Activated CD8-positive, alpha-beta memory T cell treated with anti-CD3 and anti-CD28 coated beads for 48 hours (primary cell): ENCODE data around the gene GINS1.

Experiments used
- DNase-seq, 3 experiments: peaks; one replicate each; pipeline ENCODE4 v3.0.0-alpha.2; 2020; ENCODE audit warnings: low read depth in 2 of 3, low spot score in 2 of 3

Gene GINS1

DNA sequence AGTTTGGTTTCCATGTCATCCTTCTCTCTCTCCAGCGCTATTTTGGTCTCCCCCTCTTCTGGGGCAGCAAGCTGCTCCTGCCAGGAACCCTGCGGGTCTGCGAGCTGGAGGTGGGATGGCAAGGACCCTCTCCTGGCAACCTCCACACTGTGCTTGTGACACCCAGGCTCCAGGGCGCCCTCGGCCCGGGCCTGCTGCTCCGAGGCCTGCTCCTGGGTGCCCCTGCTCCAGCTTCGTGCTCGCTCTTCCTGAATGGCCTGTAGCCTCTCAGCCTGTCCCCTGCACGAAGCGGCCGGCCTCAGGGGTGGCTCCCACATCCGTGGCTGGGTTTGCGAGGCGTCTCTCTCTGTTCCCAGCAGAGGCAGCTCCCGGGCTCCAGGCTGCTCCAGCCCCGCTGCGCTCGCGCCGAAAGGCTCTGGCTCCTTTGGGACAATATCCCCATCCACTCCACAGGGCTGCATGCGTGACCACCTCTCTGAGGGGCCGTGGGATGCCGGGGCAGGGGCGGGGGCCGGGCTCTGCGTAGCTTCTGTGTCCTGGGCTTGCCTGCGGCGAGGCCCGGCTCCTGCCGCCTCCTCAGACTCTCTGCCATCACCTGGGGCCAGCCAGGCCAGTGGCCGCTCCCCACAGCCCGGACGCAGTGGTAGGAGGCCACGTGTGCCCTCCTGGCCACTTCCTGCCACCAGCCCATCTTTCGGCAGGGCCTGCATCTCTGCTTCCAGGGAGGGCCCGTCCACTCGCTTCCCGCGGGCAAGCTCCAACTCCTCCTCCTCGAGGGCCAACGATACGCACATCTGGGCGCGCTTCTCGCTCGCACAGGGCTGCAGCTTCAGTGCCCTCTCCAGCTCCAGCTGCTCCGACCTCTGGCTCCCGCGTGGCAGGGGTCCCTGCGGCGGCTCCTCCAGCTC lies 68.9 kb downstream of the GINS1 start:
- DNase-seq = no peak

DNA sequence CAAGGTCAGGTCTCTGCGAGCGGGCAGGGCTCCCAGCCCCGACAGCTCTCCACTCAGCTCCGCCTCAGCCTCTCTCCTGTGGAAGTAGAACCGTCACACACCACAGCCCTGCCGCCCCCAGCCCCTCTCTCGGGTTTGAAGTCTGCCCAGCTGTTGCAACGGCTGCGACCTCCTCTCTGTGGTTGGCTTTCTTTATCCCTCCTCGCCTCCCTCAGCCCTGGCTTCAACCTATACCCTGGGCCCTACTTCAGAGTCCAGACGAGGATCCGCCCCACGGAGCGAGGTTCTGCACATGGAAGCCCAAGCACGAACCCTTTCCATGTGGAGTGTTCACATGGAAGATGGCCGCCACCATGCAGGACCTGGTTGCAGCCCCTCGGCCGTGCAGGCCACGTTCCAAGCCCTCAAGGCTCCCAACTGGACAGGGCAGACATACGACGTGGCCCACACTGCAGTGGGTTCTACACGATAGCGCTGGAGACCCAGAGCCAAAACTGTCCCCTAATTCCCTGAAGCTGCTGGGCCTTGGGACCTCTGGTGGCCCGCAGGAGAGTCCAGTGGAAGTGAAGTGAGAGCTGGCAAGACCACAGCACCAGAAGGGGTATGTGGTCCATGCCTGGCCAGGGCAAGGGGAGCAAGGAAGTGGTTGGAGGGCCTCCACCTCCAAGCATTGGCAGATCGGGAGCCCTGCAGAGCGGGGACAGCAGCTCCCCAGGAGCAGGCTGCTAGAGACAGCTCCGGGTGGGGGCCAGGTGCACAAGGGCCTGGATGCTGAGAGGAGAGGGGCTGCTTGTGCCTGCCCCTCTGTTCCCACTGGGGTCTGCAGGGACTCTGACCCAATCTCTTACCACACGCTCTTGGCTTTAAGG lies 69.8 kb downstream of the GINS1 start:
- no peak for DNase-seq

- DNase-seq = no peak
Observed at GRCh38 chr20:25478889-25479568, 71.6 kb downstream of the GINS1 start.

GRCh38 chr20:25479638-25480037 lies 72.2 kb downstream of the GINS1 start:
- no peak for DNase-seq

DNA sequence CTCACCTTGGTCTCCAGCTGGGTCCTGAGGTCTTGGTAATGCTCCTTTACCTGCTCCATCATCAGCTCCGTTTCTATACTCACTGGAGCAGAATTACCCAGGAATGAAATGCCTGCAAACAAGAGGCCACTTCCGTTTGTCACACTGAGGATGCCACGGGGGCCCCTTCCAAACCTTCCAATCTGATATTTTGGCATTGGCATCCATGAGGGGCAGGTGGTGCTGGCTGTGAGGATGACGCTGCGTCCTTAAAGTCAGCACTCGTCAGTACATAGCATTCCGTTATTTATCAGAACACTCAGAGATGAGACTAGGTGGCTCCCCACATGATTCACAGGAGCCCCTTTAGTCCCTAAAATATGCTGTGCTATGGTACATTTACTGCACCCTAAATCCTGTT lies 72.7 kb downstream of the GINS1 start:
- DNase-seq = no peak

DNA sequence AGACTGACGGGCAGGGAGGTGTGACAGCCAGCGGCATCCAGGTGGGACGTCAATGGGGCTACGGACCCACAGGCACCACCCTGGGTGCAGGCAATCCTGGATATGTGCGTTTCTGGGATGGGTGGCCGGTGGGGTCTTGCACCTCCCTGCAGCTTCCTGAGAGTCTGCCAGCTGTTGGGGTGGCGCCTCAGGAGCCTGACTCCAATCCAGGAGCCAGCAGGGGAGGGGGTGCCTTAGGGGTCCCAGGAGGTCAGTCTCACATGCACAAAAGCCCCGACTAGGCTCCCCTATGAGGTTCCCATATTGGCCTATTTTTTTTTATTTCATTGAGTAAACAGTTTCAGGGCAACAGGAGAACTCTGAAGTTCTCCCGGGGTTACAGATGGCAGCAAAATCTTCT lies 73.3 kb downstream of the GINS1 start:
- no peak for DNase-seq

- DNase-seq = no peak
Observed at GRCh38 chr20:25481235-25481917, 73.9 kb downstream of the GINS1 start.

GRCh38 chr20:25481918-25482253 lies 74.4 kb downstream of the GINS1 start:
- DNase-seq = no peak

GRCh38 chr20:25483431-25484132 lies 76.1 kb downstream of the GINS1 start:
- DNase-seq = no peak

DNA sequence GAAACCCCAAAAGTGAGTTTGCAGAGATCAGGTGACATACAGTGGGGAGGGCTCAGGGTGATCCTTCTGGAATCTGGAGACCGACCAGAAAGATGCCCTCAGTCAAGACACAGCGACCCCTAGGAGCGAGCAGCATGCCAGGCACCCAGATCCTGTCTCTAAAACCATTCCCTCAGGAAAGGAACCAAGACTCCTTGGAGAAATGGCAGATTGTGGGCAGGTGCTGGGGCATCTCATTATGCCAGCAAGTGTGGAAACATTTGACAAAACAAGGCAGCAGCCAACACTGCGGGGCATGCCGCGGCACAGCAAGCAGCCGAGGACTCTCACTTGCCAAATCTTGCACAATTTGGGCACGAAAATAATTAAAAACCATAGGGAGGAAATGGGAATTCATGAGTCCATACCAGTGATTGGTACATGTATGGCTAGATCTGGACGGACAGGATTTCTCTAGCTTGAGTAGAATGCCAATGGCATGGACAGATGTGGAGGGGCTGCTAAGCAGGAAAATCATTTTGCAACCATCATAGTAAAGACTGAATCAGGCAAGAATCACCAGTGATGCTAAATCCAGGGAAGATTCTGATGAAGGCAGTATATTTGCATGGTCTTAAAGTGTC lies 76.9 kb downstream of the GINS1 start:
- no peak for DNase-seq

DNA sequence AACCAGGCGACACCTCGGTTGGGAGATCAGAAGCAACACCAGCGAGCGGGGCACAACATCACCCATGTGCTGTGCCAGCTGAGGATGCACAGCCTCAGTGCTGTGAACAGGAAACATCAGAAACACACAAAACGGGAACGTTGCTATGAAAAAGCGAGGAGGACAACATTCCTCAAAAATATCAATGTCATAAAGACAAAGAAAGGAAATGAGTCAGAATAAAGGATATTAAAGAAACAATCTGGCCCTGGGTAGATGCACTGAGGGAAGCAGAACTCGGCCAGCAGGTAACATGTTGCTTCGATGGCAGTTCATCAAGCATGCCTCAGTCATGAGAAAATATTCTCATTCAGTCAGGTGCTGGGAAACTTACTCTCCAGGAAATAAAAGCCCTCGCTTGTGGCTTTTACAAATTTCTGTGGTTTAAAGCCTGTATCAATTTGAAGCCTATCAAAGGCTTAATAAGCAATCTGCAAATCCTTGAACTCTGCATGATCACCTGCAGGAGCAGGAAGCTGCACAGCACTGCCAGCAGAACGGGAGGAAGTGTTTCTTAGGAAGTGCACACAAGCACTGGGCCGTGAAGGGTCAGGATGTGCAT lies 77.5 kb downstream of the GINS1 start:
- no peak for DNase-seq

DNA sequence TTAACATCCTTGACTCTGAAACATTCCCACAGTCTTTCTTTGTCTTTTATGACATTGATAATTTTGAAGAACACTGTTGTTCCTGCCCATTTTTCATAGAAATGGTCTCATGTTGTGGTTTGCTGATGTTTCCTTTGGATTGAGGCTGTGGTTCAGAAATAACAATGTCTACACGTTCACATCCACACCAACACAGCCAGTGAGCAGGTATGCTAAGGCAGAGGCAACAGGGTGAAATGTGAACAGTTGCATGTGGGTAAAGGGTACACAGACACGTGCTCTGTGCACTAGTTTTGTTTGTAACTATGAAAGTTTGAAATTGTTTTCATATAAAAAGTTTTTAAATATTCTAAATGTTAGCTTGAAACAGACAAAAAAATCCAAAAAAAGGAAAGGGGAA lies 78.4 kb downstream of the GINS1 start:
- no peak for DNase-seq

DNA sequence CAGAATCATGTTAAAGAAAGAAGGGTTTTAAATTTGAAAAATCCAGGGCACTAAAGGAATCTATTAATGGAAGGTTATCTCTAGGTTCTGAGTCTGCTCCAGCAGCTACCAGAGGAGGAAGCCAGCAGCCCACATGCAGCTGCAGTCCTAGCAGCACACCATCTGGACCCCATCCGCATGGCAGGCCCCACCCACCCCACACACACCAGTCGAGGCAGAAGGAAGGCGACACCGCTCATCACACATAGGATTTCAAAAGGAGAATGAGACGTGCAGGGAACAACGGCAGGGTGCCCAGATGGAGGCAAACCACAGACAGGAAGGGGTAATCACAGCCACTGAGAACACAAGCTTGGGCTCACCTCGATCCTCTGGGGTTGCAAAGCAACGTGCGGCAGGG lies 78.9 kb downstream of the GINS1 start:
- no peak for DNase-seq

DNA sequence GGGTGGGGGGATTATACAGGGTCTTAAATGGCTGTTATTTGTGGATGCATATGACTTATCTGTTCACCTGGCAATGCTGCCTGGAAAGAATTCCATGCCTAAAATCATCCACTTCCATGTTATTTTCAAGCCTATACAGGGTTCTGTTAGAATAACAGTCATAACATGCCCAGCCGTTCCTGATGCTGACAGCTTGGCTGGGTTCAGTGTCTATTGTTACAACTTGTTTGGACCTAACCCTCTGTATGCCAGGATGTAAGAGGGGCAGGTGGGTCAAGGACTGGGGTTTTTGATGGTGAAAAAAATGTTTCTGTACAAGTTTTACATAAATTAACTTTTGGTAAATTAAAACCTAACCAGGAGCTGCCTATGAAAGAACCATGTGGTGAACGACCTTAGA lies 79.8 kb downstream of the GINS1 start:
- DNase-seq = no peak

DNA sequence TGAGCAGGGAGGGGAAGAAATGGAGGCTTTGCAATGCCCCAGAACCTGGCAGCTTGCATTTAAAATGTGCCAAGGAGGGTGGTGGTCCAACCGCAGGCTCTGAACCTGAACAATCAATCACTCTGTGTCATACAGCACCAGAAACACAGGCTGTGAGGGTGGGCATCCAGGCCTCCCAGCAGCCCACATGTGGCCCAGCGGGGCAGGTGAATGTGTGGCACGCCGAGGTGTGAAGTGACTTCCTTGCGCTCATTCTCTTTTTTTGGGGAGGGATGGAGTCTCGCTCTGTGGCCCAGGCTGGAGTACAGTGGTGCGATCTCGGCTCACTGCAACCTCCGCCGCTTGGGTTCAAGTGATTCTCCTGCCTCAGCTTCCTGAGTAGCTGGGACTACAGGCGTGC lies 80.5 kb downstream of the GINS1 start:
- no peak for DNase-seq

- DNase-seq = no peak
Observed at GRCh38 chr20:25489221-25489871, 81.9 kb downstream of the GINS1 start.

- DNase-seq = no peak
Observed at GRCh38 chr20:25490656-25491445, 83.4 kb downstream of the GINS1 start.

DNA sequence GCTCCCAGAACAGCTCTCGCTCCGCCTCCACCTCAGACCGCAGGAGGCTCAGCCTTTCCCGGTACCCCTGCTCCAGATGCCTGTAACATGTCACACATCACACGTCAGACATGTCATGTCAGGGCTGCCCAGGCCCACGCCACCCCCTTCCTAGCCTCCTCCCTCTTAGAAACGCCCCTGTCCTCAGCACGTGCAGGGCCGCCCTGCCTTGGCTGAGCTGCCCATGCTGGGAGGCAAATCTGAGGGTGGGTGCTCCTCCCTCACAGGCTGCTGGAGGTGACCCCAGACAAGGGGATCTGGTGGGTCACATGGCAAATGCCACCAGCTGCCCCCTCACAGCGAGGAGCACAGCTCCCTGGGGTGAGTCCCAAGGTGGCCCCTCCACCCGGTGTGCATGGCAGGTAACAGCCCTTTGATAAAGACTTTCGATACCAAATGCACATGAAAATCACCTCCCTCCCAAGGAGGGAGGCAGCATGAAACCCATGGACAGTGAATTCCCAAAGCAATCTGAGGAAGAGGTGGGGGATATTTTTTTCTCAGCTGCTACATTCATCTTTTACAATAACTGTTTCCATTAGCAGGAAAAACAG lies 84.1 kb downstream of the GINS1 start:
- DNase-seq = no peak
